ENCODE data around the gene SLC13A3.

GRCh38 chr20:46523108-46523507 is 128.2 kb downstream of the SLC13A3 start:
- TF ChIP-seq POLR2A (IDR thresholded peaks at IDR 0.05) (no peak), CTCF (IDR thresholded peaks at IDR 0.05) (no peak)

All from tibial nerve (tissue), 3 donors.